PC-9 (cell line): ENCODE results near the gene RAPGEF6.

ENCODE experiments used
- EZH2 ChIP-seq: fragments of 200-600 bp; sonication (generic); IDR thresholded peaks from 2 replicates; pipeline ENCODE4 v1.8.0; 2017; ENCODE audit warnings: antibody characterized with exemption, low read depth
- TF ChIP-seq, protein P1 (sequence below): fragments of 200-600 bp; sonication (generic); conservative IDR thresholded peaks from 2 replicates; pipeline ENCODE4 v1.6.1; 2017; ENCODE audit warnings: mixed run types, antibody characterized with exemption, mild to moderate bottlenecking, moderate library complexity

DNA sequence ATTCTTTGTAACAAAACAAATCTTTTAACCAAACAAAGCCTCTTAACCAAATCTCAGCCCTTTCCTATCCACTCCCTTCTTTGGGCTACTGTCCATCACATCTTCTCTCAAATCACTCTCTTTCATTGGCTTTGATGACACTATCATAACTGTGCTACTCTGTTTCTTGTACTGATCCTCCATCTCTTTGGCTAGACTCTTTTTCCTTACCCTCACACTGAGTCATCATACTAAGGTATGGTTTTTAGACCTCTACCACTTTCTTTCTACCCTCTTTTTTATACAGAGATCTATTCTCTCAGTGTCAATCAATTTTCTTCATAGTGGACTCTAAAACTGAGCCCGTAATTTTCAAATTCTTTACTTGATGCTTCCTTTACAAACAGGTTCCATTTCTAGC lies 174.9 kb downstream of the RAPGEF6 start:
- TF ChIP-seq, protein P1, sequence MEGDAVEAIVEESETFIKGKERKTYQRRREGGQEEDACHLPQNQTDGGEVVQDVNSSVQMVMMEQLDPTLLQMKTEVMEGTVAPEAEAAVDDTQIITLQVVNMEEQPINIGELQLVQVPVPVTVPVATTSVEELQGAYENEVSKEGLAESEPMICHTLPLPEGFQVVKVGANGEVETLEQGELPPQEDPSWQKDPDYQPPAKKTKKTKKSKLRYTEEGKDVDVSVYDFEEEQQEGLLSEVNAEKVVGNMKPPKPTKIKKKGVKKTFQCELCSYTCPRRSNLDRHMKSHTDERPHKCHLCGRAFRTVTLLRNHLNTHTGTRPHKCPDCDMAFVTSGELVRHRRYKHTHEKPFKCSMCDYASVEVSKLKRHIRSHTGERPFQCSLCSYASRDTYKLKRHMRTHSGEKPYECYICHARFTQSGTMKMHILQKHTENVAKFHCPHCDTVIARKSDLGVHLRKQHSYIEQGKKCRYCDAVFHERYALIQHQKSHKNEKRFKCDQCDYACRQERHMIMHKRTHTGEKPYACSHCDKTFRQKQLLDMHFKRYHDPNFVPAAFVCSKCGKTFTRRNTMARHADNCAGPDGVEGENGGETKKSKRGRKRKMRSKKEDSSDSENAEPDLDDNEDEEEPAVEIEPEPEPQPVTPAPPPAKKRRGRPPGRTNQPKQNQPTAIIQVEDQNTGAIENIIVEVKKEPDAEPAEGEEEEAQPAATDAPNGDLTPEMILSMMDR, result no peak
- TF ChIP-seq EZH2, result no peak
